ENCODE data around the gene CCDC127. TPM values are rescaled to one million over a fixed set of nuclear protein-coding genes. Genes with fewer than 3 reads are reported as not detected.

CCDC127 gene
- polyA plus RNA-seq, 3 donors = 0.68 to 1.5 (median 0.85) TPM

DNA sequence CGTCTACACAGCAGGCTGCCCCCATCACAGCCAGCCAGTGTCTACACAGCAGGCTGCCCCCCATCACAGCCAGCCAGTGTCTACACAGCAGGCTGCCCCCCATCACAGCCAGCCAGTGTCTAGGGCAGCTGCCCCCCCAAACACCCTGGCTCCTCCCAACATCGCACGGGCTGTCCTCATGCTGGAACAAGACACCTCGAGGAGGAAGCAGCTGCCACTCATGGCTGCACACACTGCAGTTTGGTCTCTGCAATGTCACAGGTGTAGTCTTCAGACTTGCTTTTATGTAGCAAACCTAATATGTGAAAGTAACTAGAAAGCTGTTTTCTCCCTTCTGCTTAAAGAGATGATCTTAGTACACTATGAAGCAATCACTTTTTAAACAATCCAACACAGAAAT lies 17.0 kb downstream of the CCDC127 start:
- TF ChIP-seq, protein P1, sequence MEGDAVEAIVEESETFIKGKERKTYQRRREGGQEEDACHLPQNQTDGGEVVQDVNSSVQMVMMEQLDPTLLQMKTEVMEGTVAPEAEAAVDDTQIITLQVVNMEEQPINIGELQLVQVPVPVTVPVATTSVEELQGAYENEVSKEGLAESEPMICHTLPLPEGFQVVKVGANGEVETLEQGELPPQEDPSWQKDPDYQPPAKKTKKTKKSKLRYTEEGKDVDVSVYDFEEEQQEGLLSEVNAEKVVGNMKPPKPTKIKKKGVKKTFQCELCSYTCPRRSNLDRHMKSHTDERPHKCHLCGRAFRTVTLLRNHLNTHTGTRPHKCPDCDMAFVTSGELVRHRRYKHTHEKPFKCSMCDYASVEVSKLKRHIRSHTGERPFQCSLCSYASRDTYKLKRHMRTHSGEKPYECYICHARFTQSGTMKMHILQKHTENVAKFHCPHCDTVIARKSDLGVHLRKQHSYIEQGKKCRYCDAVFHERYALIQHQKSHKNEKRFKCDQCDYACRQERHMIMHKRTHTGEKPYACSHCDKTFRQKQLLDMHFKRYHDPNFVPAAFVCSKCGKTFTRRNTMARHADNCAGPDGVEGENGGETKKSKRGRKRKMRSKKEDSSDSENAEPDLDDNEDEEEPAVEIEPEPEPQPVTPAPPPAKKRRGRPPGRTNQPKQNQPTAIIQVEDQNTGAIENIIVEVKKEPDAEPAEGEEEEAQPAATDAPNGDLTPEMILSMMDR (IDR thresholded peaks at IDR 0.05) = no peak
- H3K27ac ChIP-seq (ENCODE audit: low read depth in 1 of 2, low read length in 2 of 2) = no peak overlapping the region
- Mint-ChIP-seq H3K4me1 (no peaks in the 10 kb centered on the region), H3K27me3 (ENCODE audit: low read depth in 3 of 3) (peaks cover 0 to 2% (median 0%) of the 10 kb centered on the region in 3 donors), H3K9me3 (no peaks in the 10 kb centered on the region), H3K27ac (no peak overlapping the region), H3K36me3 (peaks cover 23 to 27% of the 10 kb centered on the region in 2 donors), H3K4me3 (no peak overlapping the region)
- no peaks in the 10 kb centered on the region for H3K27me3 ChIP-seq (ENCODE audit: control insufficient read depth in 2 of 2, insufficient read depth in 2 of 2, low read length in 2 of 2)
- no peaks in the 10 kb centered on the region for H3K9me3 ChIP-seq (replicated peaks in 1 of 2; ENCODE audit: control insufficient read depth in 1 of 2, insufficient read depth in 1 of 2, low read length in 2 of 2)
- no peaks in the 10 kb centered on the region for H3K79me2 ChIP-seq (ENCODE audit: insufficient read depth, low read length)
- H3K4me2 ChIP-seq (replicated peaks; ENCODE audit: extremely low read depth, low read length, poor library complexity, severe bottlenecking) = no peak overlapping the region
- H3K4me3 ChIP-seq (replicated peaks in 1 of 3; ENCODE audit: low read depth in 2 of 3, low read length in 3 of 3) = no peak overlapping the region
- H3K9ac ChIP-seq (ENCODE audit: insufficient read depth, low read length, poor library complexity, severe bottlenecking) = no peak overlapping the region
- DNase-seq = no peak
- WGBS (ENCODE audit: insufficient coverage) = 55% methylated on average over 3 of the region's 4 CpGs
- H2AFZ ChIP-seq (ENCODE audit: insufficient read depth, low read depth, low read length, poor library complexity, severe bottlenecking) = no peak overlapping the region
- intact Hi-C loops (cut with micrococcal nuclease) = no loop called here
- peaks cover 20 to 28% of the 10 kb centered on the region in 2 donors for H3K36me3 ChIP-seq (replicated peaks in 1 of 2; ENCODE audit: control insufficient read depth in 1 of 2, insufficient read depth in 2 of 2, low read length in 2 of 2)
- no peaks in the 10 kb centered on the region for H3K4me1 ChIP-seq (ENCODE audit: control insufficient read depth in 1 of 2, insufficient read depth in 2 of 2, low read length in 2 of 2)
- no peaks in the 10 kb centered on the region for H4K20me1 ChIP-seq (ENCODE audit: insufficient read depth, low read length)

DNA sequence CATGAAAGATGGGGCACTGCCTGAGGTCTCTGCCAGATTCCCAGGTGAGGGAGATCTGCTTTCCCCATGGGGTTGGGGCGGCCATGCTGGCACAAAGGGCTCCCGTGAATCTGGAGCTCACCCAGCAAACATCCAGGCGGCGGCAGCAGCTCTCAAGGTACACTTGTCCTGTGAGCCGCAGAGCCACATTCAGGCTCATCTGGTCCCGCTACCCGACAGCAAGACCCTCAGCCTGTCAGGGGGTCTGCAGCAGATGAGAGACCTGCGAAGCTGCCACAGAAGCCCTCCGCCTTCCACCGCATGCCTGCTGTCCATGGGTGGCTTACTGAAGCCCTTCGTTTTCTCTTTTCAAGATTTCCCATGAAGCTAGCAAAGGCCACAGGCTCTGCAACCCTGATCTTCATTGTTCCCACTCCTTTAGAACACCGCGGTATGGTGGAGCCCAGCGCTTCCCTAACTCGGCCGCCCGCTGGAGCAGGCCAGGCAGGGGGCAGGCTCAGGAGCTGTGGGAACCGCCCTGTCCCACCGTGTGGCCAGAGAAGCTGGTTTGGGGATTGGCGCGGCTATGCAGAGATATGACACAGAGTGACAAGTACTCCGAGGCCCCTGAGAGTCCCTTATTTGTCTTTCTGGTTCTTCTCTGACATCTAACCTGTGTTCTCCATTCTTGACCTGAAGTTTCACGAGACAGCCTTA lies 17.9 kb downstream of the CCDC127 start:
- Mint-ChIP-seq H3K9me3 (no peaks in the 10 kb centered on the region), H3K36me3 (peaks cover 16 to 19% of the 10 kb centered on the region in 2 donors), H3K4me1 (no peaks in the 10 kb centered on the region), H3K4me3 (no peak overlapping the region), H3K27me3 (ENCODE audit: low read depth in 3 of 3) (peaks cover 0 to 2% (median 0%) of the 10 kb centered on the region in 3 donors), H3K27ac (peak overlapping the region in 1 of 7 donors; percentile 32)
- Histone ChIP-seq H3K4me2 (replicated peaks; ENCODE audit: extremely low read depth, low read length, poor library complexity, severe bottlenecking) (no peak overlapping the region), H3K9ac (ENCODE audit: insufficient read depth, low read length, poor library complexity, severe bottlenecking) (no peak overlapping the region), H4K20me1 (ENCODE audit: insufficient read depth, low read length) (no peaks in the 10 kb centered on the region), H3K27me3 (ENCODE audit: control insufficient read depth in 2 of 2, insufficient read depth in 2 of 2, low read length in 2 of 2) (no peaks in the 10 kb centered on the region), H3K27ac (ENCODE audit: low read depth in 1 of 2, low read length in 2 of 2) (no peak overlapping the region), H3K79me2 (ENCODE audit: insufficient read depth, low read length) (no peaks in the 10 kb centered on the region), H3K4me3 (replicated peaks in 1 of 3; ENCODE audit: low read depth in 2 of 3, low read length in 3 of 3) (no peak overlapping the region), H2AFZ (ENCODE audit: insufficient read depth, low read depth, low read length, poor library complexity, severe bottlenecking) (no peak overlapping the region), H3K36me3 (replicated peaks in 1 of 2; ENCODE audit: control insufficient read depth in 1 of 2, insufficient read depth in 2 of 2, low read length in 2 of 2) (peaks cover 16 to 19% of the 10 kb centered on the region in 2 donors), H3K9me3 (replicated peaks in 1 of 2; ENCODE audit: control insufficient read depth in 1 of 2, insufficient read depth in 1 of 2, low read length in 2 of 2) (no peaks in the 10 kb centered on the region), H3K4me1 (ENCODE audit: control insufficient read depth in 1 of 2, insufficient read depth in 2 of 2, low read length in 2 of 2) (no peaks in the 10 kb centered on the region)
- 93% methylated on average over 21 of the region's 23 CpGs for WGBS (ENCODE audit: insufficient coverage)
- TF ChIP-seq, protein P1 (IDR thresholded peaks at IDR 0.05) = no peak
- intact Hi-C loops (cut with micrococcal nuclease) = no loop called here
- DNase-seq = no peak

All from CD14-positive monocyte (primary cell).